ENCODE data around the gene METAP1D. TPM values are rescaled to one million over a fixed set of nuclear protein-coding genes. Genes with fewer than 3 reads are reported as not detected.

Gene METAP1D
- total and polyA plus RNA-seq, 2 donors from 2014 or later: 4.0 to 6.2 TPM

- no peak for TF ChIP-seq CTCF (IDR thresholded peaks at IDR 0.05; ENCODE audit: borderline replicate concordance, extremely low read depth, insufficient read depth)
- DNase-seq (peak; percentile 90 to 95 (median 94)), FAIRE-seq (no peak)
- H3K27me3 ChIP-seq (ENCODE audit: control insufficient read depth, insufficient read depth, low read length): peaks cover 72% of the 10 kb centered on the region
- no peak within 1 kb of the TSS for H3K27ac ChIP-seq (ENCODE audit: low read depth in 2 of 2, low read length in 2 of 2)
- H3K4me1 ChIP-seq (ENCODE audit: control insufficient read depth in 2 of 3, insufficient read depth in 2 of 3, low read depth in 1 of 3, low read length in 3 of 3): peaks cover 3 to 20% (median 10%) of the 10 kb centered on the region in 3 donors
- H3K4me3 ChIP-seq (ENCODE audit: low read length in 3 of 3): peak within 1 kb of the TSS; percentile 34 to 68 (median 53)
- no peak within 1 kb of the TSS for H3K9ac ChIP-seq (ENCODE audit: low read length in 3 of 3)
- H3K36me3 ChIP-seq (ENCODE audit: control insufficient read depth in 2 of 3, insufficient read depth in 3 of 3, low read length in 3 of 3): no peaks in the 10 kb centered on the region
- intact Hi-C loops (cut with DNase I): no loop called here
- no peaks in the 10 kb centered on the region for H3K9me3 ChIP-seq (ENCODE audit: control insufficient read depth in 2 of 3, insufficient read depth in 1 of 3, low read length in 3 of 3)
Measured at GRCh38 chr2:172102391-172103359, 102.9 kb downstream of the METAP1D start, which contains the start of gene DLX2. Gene DLX2 (minus strand): TSS chr2:172102900. CDS start chr2:172102538, 362 bp downstream.

GRCh38 chr2:172103471-172104272, 103.9 kb downstream of the METAP1D start:
- Histone ChIP-seq H3K9me3 (ENCODE audit: control insufficient read depth in 2 of 3, insufficient read depth in 1 of 3, low read length in 3 of 3) (no peaks in the 10 kb centered on the region), H3K36me3 (ENCODE audit: control insufficient read depth in 2 of 3, insufficient read depth in 3 of 3, low read length in 3 of 3) (no peaks in the 10 kb centered on the region), H3K9ac (ENCODE audit: low read length in 3 of 3) (no peak overlapping the region), H3K4me1 (ENCODE audit: control insufficient read depth in 2 of 3, insufficient read depth in 2 of 3, low read depth in 1 of 3, low read length in 3 of 3) (peaks cover 3 to 20% (median 10%) of the 10 kb centered on the region in 3 donors), H3K27ac (ENCODE audit: low read depth in 2 of 2, low read length in 2 of 2) (no peak overlapping the region), H3K4me3 (ENCODE audit: low read length in 3 of 3) (peak overlapping the region in 1 of 3 donors; percentile 68), H3K27me3 (ENCODE audit: control insufficient read depth, insufficient read depth, low read length) (peaks cover 69% of the 10 kb centered on the region)
- TF ChIP-seq CTCF (IDR thresholded peaks at IDR 0.05; ENCODE audit: borderline replicate concordance, extremely low read depth, insufficient read depth): peak; percentile 85
- DNase-seq (peak; percentile 87 to 95 (median 92)), FAIRE-seq (no peak)
- intact Hi-C loops (cut with DNase I): no loop called here

- H3K4me3 ChIP-seq (ENCODE audit: low read length in 3 of 3): no peak overlapping the region
- no peaks in the 10 kb centered on the region for H3K36me3 ChIP-seq (ENCODE audit: control insufficient read depth in 2 of 3, insufficient read depth in 3 of 3, low read length in 3 of 3)
- H3K9me3 ChIP-seq (ENCODE audit: control insufficient read depth in 2 of 3, insufficient read depth in 1 of 3, low read length in 3 of 3): no peaks in the 10 kb centered on the region
- H3K4me1 ChIP-seq (ENCODE audit: control insufficient read depth in 2 of 3, insufficient read depth in 2 of 3, low read depth in 1 of 3, low read length in 3 of 3): peaks cover 3 to 17% (median 10%) of the 10 kb centered on the region in 3 donors
- no peak overlapping the region for H3K27ac ChIP-seq (ENCODE audit: low read depth in 2 of 2, low read length in 2 of 2)
- DNase-seq (peak in 3 of 5 donors; percentile 5 to 21 (median 14)), FAIRE-seq (no peak)
- no peak for TF ChIP-seq CTCF (IDR thresholded peaks at IDR 0.05; ENCODE audit: borderline replicate concordance, extremely low read depth, insufficient read depth)
- no peak overlapping the region for H3K9ac ChIP-seq (ENCODE audit: low read length in 3 of 3)
- intact Hi-C loops (cut with DNase I): no loop called here
- peaks cover 67% of the 10 kb centered on the region for H3K27me3 ChIP-seq (ENCODE audit: control insufficient read depth, insufficient read depth, low read length)
Measured at GRCh38 chr2:172105471-172106107, 105.8 kb downstream of the METAP1D start.
